HFF-Myc (cell line): ENCODE data around the gene PSME1.
A peak's percentile ranks its signal among the peaks of the same experiment; 100 is the strongest.

ENCODE experiments used
- DNase-seq: peaks from one replicate; pipeline ENCODE4 v3.0.0-alpha.2; 2011; ENCODE audit warnings: low read depth; ENCODE audit errors: extremely low read depth
- H3K4me3 ChIP-seq: replicated peaks from 2 replicates; pipeline ENCODE4 v1.5.1; 2011; ENCODE audit warnings: low read depth, mild to moderate bottlenecking, control low read depth, low read length
- TF ChIP-seq, protein P1 (sequence below): IDR thresholded peaks from 2 replicates; pipeline ENCODE4 v1.5.1; 2012; ENCODE audit warnings: mild to moderate bottlenecking, low read depth, low read length, control low read depth; ENCODE audit errors: missing control alignments

Gene PSME1

DNA sequence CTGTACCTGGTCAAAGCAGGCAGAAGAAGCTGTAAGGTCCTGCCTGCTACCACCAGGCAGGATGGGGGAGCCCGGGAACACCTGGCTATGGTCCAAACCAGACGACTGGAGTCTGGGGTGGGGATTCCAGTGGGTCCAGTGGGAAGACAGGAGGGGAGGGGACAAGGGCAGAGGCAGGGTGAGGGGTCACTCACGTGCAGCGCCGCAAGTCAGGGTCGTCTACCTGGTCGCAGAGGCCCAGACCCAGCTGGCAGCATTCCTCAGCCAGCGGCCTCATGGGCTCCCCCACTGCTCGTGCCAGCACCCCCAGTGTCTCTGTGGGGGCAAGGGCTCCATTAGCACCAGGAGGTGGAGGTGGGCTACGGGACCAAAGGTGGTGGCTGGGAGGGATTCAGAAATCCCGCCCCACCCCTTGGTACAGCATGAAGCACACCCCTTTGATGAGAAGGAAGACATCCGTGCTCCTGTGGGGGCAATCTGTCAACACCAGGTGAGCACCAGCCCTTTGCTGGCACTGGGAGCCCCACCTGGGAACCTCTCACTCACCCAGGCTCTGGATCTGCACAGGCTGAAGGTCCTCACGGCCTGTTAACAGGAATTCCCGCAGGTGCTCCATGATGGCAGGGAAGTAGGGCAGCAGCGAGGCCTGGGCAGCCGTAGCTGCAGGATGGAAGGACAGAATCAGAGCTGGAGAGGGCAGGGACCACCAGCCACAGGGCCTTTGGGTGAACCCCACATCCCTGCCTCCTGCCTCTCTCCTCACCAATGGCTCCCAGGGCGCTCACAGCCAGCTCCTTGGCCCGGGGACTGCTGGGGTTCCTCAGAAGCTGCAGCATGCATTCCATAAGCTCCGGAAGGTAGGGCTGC lies 48.3 kb downstream of the PSME1 start:
- TF ChIP-seq, protein P1, sequence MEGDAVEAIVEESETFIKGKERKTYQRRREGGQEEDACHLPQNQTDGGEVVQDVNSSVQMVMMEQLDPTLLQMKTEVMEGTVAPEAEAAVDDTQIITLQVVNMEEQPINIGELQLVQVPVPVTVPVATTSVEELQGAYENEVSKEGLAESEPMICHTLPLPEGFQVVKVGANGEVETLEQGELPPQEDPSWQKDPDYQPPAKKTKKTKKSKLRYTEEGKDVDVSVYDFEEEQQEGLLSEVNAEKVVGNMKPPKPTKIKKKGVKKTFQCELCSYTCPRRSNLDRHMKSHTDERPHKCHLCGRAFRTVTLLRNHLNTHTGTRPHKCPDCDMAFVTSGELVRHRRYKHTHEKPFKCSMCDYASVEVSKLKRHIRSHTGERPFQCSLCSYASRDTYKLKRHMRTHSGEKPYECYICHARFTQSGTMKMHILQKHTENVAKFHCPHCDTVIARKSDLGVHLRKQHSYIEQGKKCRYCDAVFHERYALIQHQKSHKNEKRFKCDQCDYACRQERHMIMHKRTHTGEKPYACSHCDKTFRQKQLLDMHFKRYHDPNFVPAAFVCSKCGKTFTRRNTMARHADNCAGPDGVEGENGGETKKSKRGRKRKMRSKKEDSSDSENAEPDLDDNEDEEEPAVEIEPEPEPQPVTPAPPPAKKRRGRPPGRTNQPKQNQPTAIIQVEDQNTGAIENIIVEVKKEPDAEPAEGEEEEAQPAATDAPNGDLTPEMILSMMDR, result no peak
- DNase-seq, result no peak
- no peak overlapping the region for H3K4me3 ChIP-seq

DNA sequence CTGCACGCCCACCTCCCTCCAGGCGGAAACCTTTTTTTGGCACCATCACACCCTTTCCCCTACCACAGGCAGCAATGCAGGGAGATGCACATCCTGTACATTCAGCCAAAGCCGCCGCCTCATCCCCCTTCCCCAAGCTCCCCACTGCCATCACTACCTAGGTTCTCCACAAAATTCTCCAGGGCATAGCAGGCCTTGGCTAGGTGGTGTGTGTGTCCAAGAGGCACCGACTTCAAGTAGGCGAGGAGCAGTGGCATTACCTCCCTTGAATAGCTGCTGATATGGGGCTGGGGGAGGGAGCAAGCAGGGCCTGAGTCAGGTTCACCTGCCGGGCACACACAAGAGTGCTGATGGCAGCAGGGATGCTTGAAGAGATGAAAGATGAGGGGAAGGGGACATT lies 49.0 kb downstream of the PSME1 start:
- TF ChIP-seq, protein P1, result no peak
- DNase-seq, result no peak
- H3K4me3 ChIP-seq, result no peak overlapping the region

DNA sequence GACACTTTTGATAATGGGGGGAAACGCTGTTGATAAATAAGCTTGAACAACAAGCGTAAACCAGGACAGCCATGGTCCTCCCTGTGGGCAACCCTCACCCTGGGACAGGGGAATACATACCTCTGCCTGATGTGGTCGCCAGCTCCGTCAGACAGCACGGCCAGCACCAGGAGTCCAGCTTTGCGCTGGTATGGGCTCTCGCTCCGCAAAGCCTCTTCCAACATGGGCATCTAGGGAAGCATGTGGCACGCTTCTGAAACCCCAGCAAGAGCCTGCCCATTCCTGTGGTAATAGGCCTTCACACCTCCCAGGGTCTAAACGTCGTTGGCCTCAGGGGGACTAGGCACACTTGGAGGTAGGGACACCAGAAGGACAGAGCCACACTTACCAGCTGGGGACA lies 49.7 kb downstream of the PSME1 start:
- no peak for DNase-seq
- TF ChIP-seq, protein P1, result no peak
- H3K4me3 ChIP-seq, result no peak overlapping the region

DNA sequence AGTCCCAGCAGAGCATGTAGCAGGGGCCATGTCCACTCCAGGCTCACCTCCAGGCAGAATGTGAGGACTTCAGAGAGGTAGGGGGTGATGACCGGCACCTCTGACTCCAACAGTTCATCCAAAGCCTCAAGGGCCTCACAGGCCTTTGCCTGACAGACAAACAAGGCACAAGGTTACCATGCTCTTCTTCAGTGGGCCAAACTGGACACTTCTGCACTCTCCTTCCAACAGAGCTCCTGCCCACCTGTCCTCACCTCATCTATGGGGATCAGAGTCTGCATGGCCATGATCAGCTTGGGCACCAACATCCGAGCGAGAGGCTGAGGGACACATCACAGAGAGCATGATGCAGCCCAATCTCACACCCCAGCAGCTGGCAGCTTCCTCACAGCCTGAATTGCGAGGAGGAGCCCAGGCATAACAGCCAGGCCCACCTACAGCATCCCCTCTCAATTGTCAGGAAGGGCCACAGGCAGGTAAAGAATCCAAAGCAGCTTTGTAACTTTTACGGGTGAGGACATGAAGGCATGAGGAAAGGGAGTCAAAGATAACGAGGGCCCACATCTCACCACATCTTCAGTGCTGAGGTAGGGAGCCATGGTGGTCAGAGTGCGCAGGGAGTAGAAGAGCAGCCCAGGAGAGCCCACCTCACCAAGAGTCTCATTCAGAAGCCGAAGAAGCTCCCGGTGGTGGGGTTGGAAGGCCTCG lies 51.0 kb downstream of the PSME1 start:
- H3K4me3 ChIP-seq, result peak overlapping the region; percentile 89
- DNase-seq, result no peak
- TF ChIP-seq, protein P1, result no peak

DNA sequence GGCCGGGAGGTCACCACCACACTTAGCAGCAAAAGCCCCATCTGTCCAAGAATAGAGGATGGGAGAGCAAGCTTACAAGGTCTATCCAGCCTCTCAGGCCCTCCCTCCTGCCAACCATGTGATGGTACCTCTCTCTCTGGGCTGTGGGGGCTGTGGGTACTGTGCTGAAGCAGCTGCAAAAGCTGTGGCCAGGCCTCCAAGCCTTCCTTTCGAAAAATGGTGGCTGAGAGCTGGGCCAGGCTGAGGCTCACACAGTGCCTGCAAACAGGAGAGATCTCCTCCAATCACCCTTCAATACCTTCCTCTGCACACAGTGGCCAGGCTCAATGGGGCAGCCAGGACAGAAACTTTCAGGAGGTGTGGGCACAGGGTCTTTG lies 51.5 kb downstream of the PSME1 start:
- TF ChIP-seq, protein P1, result no peak
- H3K4me3 ChIP-seq, result peak overlapping the region; percentile 89
- no peak for DNase-seq
